NCI-H345 treated with DMSO at 0.1 percent for 48 hours (cell line): ENCODE data around the gene ABLIM3.
A peak's percentile ranks its signal among the peaks of the same experiment; 100 is the strongest.

Experiments
- DNase-seq: peaks from one replicate; lab custom pipeline; 2025; ENCODE audit not compliant: unreplicated experiment; lab: John Stamatoyannopoulos, UW

Gene ABLIM3

DNA sequence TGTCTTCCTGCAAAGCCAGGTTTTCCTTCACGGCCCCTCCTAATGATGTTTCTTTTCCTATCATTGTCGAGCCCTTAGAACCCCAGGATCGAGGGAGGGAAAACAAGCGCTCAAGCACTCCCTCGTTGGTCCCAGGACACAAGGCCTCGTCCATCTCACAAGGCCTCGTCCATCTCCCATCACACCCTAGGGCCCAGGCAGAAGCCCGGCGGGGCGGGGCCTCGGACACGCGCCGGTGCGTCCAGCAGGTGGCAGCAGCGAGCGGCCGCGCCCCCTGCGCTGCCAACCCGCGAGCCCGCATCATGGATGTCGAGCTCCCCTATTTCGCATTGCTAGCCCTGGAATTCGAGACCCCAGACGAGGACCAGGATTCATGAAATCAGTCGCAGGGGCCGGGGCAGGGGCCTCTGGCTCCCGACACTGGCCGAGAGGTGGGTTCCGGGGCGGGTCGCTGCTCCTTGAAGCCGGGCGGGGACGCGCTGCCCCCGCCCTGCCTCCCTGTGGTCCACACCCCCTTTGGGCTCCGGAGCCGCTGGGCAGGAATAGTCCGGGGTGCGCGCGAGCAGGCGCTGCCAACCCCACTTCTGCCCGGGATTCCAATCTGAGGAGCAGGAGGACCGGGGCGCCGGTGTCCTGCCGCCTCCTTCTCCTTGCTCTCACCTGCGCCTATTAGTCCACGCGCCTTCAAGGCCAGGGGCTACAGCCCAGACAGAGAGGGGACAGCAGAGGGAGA lies at the start of gene ABLIM3:
Gene ABLIM3, plus strand, starts transcription at position 270 of the 733 bp plus-strand sequence. CDS start 603 bp downstream, outside the sequence.
- peak; percentile 66 for DNase-seq

DNA sequence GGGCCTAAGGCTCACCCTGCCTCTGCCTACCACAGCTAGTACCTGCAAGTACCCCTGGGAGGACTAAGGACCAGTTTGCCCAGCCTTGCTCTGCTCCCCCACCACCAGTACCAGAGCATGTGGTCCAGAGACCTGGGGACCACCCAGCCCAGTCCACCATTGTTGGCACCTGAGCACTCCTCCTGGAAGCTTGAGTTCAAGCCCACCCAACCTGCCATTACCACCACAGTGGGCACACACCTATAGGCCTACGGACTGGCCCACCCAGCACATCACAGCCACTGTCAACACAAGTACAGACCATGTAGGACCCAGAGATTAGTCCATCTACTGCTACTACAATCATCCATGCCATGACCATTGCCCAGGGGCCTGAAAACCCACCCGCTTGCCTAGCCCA lies 47.7 kb upstream of the ABLIM3 start:
- DNase-seq, result no peak

DNA sequence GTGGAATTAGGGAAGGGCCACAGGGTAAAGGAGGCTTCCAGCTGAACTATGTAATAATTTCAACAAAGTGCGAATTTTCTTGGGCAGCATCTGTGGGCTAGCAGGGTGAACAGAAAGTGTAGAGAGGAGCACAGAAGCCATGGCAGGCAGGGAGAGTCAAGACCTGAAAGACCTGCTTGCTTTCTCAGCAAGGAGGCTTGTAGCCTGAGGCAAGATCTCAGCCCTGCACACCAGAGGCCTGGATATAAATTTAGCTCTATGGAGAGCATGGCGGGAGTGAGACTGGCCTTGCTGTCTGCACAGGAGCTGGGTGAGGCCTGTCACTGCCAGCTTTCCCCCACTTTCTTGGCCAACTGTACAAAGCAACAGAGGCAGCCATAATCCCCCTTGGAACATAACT lies 46.3 kb upstream of the ABLIM3 start:
- DNase-seq, result no peak

DNA sequence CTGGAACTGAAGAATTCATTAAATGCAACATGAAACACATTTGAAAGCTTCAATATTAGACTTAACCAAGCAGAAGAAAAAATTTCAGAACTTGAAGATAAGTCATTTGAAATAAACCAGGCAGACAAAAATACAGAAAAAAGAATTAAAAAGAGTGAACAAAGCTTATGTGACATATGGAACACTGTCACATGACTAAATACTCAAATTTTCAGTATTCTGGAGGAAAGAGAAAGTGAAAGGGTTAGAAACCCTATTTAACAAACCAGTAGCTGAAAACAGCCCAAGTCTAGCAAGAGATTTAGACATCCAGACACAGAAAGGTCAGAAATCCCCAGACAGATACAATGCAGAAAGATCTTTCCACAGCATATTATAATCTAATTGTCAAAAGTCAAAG lies 41.4 kb upstream of the ABLIM3 start:
- no peak for DNase-seq

DNA sequence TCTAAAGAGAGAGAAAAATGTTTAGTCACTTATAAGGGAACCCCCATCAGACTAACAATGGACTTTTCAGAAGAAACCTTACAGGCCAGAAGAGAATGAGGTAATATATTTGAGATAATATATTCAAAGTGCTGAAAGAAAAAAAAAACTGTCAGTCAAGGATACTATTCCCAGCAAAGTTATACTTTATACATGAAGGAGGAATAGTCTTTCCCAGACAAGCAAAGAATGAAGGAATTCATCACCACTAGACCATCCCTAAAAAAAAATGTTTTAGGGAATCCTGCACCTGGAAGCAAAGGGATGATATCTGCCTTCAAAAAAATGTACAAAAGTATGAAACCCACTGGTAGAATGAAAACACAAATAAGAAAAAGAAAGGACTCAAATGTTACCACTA lies 41.0 kb upstream of the ABLIM3 start:
- DNase-seq, result no peak

DNA sequence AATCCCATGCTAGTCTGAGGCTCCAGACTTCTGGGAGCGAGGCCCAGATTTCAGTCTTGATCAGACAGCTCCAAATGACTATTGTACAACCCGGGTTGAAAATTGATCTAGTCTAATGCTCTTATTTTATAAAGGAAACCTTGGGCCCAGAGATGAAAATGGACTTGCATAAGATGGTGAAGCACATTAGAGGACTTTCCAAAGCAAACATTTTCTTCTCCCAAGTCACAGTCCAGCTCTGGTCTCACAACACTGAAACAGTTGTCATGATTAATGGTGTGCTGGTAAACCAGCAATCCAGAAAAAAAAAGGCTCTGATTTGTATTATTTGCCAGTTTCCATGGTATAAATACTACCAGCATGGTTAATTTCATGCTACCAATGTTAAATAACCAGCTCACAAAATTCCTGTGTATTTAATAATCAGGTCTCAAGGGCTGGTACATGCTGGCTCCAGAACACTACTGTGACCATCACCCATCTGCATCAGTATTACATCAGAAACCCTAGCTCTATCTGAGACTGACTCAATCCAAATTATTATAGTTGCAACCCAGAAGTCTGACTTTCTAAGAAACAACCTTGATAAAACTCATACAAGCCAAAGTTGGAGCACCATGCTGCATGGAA lies 32.5 kb upstream of the ABLIM3 start:
- no peak for DNase-seq

DNA sequence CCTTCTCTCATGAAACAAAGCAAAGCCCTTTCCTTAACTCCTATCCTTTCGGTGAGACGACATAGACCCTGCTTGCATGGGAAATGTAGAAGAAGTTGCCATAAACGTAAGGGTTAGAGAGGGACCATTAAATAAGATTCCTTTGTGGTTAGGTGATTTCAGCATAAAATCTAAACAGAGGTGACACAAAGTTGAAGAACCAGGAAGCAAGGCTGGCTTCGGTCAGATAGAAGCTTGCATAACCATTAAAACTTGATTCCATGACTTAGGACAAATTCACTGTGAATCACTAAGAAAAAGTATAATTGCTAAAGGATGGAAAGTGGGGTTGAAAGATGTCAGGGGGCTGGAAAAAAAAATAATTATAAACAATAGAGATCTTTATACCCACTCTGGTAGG lies 30.9 kb upstream of the ABLIM3 start:
- no peak for DNase-seq

DNA sequence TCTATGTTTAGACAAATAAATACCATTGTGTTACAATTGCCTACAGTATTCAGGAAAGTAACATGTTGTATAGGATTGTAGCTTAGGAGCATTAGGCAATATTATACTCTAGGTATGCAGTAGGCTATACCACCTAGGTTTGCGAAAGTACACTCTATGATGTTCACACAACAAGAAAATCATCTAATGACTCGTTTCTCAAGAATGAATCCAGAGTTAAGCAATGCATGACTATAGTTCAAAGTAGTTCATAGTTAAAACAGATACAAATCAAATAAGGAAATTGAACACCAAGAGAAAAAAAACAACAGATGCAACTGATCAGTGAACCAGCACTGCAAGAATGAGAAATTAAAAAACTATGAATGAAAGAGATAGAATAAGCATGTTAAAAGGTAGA lies 27.6 kb upstream of the ABLIM3 start:
- no peak for DNase-seq

DNA sequence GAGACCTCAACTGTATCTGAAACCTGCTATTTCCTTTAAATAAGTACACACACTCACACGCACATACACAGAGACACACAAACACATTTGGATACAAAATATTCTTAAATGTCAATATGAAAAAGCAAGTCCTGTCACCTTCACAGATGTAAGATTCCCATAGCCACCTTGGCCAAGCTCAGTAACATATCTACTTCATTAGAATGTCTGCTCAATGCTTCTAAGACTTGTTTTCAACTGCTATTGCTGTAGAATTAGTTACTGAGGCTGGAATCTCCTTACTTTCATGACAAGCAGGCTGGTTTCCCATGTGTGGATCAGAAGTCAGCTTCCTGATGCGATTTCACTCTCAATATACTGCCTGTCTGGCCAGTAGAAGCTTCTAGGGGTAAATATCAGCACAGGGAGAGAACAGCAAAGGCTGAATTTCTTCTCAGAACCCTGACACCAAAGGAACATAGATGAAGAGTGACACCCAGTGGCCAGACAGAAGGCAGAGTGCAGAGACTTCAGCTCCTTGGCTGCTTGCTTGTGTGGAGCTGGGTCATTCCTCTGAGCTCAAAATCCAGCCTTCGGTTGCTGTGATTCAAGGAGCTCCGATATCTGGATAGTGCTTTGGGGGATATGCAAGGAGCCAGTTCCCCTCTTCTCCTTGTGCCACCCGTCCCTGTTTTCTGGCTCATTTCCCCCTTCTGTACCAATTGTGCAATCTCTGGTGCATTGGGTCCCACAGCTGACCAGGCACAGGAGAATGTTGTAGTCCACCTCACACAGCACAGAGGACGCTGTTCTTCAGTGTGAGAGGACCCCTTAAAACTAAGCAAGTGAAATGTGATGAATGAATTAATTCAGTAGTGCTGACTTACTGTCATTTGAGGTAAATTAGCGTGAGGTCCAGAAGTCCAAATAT lies 26.6 kb upstream of the ABLIM3 start:
- peak; percentile 38 for DNase-seq

DNA sequence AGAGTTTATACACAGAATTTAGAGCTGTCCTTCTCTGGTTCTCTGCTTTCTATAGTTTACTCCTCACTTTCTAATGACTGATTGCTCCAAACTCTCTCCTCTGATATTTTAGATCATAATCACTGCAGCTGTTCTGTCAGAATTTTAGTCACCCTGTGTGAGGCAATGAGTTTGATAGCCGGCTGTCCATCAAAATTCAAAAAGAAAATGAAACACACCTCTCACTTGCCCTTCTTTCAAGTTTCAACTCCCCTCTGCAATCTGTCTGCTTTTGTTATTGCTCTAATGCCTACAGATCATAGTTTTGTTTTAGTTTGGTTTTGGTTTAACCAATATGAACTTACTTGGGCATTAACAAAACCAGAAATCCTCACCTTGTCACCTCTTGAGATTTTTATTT lies 23.3 kb upstream of the ABLIM3 start:
- DNase-seq, result no peak

DNA sequence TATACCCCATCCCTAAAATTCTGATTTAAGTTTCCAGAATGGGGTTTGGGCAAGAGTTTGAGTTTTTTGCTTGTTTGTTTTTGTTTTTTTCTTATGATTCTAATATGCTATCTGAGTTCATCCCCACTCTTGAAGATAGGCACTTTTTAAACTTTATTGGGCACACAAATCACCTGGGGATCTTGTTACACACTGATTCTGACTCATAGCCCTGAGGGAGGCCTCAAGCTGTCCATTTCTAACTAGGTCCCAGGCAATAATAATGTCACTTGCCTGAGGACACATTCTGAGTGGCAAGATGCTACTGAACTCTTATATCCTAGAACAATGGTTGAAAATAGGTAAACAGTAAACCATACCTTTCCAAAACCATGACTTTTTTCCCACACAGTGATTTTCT lies 22.8 kb upstream of the ABLIM3 start:
- no peak for DNase-seq

DNA sequence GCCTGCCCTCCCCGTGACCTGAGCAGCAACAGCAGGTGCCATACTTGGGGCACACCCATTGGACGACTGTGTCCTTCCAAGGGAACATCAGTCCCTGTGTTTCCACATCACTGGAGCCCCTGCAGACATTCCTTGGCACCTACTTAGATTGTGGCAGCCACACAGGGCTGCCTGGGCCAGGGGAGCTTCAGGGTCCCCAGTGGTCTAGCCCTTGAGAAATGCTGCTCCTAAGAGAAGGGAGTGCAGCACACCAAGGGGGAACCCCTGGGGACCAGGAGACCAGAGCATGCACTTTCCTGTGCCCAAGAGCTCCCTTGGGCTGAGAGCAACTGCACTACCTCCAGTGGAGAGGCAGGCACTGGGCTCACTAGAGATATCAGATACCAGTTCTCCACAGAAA lies 20.1 kb upstream of the ABLIM3 start:
- no peak for DNase-seq

DNA sequence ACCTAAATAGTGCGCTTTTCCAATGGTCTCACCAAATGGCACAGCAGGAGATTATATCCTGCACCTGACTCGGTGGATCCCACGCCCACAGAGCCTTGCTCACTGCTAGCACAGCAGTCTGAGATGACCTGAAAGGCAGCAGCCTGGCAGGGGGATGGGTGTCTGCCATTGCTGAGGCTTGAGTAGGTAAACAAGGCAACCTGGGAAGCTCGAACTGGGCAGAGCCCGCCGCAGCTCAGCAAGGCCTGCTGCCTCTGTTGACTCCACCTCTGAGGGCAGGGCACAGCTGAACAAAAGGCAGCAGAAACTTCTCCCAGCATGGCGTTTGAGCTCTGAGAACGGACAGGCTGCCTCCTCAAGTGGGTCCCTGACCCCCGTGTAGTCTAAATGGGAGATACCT lies 18.1 kb upstream of the ABLIM3 start:
- DNase-seq, result no peak

DNA sequence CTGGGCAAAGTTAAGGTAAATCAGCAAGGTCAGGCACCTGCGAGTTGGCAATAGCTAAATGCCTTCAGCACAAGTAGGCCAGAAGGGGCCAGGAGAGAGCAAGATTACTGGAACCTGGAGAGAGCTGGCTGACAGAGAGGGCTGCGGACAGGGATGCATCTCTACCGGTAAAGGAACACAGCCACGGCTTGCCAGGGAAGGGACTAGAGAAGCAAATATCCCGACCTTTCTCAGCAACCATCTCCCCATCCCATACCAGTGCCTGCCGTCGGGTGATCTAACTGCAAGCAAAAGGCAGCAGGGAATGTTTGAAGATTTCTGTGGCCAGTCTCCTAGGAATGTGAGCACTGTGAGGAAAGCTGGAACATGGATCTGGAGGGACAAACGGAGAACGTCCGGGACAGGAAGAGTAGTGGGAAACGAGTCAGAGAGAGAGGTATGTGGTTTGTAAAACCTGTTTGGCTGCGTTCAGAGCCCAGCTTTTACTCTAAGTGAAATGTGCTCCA lies 15.9 kb upstream of the ABLIM3 start:
- DNase-seq, result no peak

DNA sequence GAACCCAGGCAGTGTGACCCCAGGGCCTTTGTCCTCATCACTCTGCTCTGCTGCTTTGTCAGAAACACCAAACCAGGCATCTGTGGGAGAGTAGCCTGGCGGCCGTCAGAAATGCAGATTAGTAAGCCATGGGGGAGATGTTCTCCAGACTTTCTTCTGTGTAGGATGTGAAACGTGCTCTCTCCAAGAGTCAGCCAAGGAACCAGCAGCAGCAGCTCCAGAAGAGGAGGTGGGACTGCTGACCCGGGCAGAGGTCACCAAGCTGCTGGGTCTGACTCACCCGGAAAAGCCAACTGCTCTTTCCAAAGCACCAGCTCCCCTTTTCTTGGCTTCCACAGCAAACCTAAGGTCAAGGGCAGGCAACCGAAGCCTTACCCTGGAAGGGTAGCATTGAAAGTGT lies 14.4 kb upstream of the ABLIM3 start:
- DNase-seq, result no peak

DNA sequence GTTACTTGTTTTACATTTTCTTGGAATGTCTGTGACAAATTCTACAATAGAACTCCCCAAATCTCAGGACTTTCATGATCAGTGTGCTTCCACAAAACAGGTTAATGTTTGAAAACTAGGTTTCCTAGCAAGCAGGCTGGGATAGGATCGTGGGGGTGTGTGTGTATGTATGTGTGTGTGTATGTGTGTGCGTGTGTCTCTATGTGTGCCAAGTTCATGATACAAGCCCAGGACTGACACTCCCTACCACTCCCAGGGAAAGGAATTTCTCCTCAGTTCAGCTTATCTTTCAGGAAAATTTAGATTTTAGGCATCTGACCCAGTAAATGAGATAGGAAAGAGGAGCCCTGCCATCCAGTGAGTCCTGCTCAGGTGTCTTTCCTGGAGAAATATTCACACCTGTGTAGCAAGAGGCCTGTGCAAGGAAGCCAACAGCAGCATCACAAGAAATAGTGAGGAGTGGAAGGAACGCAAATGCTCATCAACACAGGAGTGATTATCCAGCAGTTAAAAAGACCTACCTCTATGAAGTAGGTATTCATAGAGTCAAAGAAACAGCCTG lies 13.8 kb upstream of the ABLIM3 start:
- DNase-seq, result no peak

DNA sequence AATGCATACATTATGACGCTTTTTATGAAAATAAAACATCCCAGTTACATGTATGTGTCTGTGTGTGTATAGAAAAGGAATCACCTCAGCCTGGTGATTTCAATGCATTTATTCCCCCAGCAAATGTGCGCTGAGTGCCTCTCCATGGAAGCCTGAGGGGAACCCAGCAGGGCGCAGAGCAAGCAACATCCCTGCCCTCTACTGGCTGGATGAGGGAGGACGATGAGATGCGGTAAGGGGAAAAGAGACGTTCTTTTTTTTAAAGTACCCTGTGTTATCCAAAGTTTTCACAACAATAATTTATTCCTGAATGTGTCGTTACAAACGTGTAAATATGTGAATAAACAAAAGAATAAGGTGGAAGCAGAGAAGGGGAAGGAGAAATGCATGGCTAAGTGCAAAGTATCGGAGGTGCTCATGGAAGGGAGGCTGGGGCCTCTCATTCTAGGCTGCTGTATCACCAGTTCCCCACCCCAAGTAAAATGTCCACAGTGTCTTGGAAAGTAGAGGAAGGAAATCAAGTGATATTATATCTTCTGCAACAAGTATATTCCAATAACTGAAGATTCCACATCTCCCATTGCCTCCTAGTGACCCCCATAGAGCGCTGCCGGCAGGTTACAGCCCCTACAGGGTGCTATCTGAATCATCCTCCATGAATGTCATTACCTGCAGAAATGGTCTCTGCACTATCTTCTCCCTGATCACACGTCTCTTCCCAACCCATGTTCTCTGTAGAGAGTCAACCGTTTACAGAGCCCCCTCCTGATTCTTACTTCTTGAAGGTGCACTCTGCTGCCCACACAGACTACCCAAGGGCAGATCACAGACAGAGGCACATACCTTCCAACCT lies 13.0 kb upstream of the ABLIM3 start:
- no peak for DNase-seq

DNA sequence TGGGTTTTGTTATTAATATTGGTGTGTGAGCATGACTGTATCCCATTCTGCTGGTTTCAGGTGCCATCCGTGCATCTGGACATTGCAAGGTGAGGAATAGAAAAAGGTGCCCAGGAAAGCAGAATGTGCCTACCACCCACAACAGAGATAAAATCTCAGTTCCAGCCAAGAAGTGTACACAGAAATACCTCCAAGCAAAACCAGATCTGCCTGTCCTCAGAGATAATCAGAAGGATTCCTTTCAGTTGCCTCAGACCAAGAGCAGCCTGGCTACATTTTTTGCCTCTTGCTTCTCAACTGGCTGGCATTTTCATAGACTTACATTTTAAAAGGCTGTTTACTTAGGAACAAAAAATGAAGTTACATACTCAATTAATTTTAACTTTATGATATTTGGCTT lies 12.1 kb upstream of the ABLIM3 start:
- no peak for DNase-seq

DNA sequence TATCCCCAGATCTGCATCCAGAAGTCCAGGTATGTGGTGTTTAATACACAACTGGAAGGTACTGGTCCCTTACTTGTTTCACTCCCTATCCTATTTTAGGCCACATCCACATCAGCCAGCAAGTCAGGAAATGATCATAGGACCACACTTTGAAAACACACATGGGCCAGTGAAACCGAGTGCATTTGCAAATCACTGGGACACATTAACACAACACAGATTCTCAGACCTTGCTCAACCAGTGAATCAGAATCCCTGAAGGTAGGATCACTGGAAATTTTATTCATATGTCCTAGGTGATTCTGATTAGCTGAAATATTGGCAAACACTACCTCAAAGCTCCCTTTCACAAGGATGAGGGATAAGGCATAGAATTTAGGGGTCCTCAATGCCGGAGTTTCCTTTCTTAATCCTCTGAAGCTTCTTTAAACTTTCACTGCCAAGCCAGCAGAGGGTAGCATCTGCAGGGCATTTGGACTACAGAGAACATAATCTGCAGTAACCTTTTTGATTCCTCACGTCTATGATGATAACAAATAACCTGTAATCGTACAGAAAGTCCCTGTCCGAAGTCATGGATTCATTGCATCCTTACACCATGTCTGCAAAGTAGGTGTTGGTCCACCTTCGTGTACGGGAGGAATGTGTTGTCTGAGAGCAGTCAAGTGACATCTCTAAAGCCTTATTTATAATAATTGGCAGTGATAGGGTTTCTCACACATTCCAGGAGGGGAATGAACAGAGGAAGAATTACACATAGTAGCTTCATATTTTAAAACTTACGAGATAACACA lies 11.0 kb upstream of the ABLIM3 start:
- no peak for DNase-seq

DNA sequence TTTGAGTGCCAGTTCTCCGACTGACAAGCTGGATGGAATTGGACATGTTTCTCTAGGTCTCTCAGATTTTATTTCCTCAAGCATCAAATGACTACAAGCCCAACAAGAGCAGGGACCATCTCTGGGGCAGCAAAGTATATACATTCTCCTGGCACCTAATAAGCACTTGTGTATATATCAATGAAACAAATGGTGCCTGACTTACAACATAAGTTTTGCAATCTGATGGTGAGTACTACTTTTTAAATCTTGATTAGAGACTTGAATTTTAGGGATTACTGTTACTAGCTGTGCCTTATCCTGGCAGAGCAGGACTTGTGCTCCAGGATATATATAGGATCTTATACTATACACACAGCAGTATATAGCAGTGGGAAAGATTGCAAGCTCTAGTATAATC lies 8.8 kb upstream of the ABLIM3 start:
- DNase-seq, result no peak
